HG03432 (cell line): ENCODE data around the gene IGFN1.

Source experiments
- ATAC-seq: cut with Tn5 transposase; IDR thresholded peaks from one replicate; pipeline ENCODE4 v1.9.1; 2021; ENCODE audit warnings: mild to moderate bottlenecking, moderate library complexity; ENCODE audit not compliant: unreplicated experiment

Gene IGFN1

DNA sequence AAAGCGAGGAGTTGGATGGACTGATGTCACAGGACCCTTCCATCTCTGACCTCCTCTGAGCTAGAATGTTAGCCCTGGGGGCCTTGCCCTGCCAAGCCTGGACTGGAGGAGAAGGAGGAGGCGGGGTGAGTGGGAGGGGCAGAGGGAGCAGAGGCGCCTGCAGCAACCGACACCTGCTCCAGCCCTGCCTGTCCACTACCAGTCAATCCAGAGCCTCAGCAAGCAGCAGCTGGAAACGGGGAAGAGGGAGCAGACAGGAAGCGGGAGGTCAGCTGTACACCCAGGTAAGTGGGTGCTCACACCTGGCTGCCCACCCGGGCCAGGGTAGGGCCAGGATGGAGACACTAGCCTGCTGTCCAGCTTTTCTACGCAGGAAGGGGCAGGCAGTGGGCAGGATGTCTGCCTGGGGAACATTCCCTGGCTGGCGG, at the start of gene IGFN1:
IGFN1 (plus strand) TSS at position 201 of the 428 bp plus-strand sequence. CDS start 2,470 bp downstream, outside the sequence.
- ATAC-seq, result no peak

DNA sequence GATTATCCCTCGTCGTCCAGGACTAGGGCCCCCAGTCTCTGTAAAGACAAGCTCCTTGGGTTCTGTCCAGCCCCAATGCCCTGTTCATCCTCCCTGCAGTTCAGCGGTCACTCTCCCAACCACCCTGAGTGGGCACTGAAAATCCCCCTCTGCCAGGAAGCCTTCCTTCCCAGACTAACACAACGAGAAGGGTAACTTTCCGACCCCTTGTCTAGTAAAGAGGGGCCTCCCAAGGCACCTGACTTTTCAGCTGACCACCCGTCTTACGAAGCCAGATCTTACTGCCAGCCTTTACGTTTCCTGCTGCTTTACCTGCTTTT, 49.7 kb upstream of the IGFN1 start:
- ATAC-seq, result no peak

DNA sequence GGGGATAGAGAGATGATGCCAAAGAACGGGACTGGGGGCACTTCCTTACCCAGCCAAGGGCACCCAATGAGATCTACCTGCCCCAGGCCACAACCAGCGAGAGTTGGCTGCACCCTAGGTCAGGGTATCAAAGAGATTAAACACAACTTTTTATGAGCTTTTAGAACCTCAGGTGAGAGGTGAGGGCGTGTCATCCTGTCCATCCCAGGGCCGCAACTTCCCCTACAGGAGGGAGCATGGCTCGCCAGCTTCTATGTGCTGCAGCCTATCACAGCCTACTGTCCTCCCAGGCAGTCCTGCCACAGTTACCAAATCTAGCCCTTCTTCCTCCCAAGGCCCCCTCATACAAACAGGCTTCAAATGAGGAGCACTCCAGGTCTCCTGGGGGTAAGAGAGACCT, 49.2 kb upstream of the IGFN1 start:
- no peak for ATAC-seq

DNA sequence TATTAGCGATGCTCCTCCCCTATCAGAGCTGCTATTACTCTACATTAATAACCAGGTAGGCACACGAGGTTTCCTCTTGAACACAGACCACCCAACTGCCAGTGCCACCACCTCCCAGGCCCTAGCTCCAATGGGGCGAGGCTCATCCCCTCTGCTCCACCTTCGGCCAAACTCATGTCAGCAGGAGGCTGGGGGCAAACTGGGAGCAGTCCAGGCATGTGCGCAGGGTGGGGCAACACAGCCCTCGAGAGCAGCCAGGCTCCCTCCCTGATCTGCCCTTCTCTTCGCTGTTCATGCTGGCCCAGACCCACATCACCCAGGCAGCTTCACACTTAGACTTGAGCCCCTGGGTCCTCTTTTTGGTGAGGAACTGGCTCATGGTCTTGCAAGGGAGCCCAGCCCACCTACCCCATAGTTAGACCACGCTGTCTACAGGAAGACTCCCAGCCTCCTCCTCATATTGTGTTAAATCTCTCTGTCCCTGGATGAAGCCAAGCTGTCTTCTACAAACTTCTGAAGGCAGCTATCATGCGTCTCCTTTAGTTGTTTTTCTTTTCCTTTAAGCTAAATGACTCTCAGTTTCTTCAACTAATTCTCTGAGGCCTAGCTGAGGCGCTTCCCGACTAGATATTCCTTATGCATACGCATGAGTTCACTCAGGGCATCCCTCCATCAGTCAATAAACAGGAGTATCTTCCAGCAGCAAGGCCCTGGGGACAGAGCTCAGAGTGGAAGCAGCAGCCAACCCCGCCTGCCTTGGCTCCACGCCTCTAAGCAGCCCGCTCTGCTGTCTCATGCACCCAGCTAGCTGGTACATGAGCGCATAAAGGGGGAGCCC, 48.4 kb upstream of the IGFN1 start:
- ATAC-seq, result no peak

DNA sequence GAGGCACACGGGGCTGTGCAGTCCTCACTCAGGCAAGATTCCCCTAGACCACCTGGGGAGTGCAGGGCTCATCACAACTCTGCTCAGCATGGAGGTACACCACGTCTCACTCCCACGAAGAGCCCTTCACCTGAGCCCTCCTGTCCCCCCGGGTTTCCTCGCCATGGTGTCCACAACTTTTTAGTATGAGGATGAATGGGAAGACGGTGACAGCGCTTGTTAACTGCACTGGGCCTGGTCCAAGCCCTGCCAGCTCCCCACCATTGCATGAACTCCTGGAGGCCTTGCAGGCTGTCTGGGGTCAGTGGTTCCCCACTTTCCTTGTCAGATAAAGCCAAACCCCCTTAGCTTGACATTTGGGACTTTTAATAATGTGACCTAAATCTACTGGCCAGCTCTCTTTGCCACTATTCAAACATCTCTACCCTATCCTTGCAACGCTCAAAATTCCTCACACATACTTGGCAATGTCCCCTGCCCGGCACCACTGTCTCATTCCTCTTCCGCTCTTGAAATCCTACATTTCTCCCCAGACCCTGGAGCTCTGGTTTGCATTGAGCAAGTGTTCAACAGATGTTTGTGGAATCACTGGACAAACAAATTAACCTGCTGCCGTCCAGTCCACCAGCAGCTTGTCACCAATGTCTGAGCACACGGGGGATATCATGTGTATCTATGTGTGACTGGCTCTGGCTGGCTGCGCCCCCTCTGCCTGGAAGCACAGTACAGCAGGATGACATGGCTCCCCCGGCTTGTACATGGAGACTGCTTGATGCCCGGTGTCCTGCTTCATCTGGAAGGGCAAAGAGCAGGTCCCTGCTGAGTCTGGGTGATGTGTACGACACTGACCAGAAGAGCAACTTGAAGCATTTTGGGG, 47.5 kb upstream of the IGFN1 start:
- no peak for ATAC-seq

DNA sequence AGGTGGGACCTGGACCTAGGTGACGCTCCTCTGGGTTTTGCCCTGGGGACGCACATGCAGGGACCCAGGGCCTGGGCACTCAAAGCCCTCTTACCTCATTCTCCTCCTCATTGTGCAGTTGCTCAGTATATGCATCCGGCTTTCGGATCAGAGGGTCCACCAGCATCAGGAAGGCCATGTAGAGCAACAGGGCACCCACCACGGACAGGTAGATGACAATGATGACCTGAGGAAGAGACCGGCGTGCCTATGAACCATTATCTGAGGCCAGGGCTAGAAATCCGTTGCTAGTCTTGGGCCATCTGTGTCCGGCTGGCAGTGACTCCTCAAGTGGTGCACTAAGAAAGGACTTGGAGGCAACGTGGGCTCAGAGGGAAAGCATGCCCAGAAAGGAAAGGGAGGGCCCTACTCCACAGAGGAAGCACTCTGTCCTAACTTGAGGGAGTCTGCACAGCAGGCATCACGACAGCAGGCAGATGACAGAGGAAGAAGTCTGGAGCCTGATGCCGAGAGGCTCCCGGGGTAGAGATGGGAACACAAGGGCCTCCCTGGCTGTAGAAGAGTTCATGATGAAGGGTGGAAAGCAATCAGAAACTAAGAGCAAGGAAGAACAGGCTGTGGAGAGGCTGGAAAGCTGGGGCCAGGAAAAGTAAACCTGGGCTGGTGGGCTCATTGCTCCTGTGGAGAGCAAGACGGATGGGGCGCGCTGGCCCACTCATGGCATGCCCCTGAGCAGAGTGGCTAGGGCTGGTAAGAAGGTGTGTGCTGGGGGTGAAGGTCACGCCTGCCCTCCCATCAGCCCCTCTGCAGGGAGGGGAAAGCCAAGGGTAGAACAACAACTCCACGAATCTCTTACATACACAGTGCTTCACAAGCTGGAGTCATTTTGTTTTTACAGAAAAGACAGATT, 46.6 kb upstream of the IGFN1 start:
- ATAC-seq, result no peak

DNA sequence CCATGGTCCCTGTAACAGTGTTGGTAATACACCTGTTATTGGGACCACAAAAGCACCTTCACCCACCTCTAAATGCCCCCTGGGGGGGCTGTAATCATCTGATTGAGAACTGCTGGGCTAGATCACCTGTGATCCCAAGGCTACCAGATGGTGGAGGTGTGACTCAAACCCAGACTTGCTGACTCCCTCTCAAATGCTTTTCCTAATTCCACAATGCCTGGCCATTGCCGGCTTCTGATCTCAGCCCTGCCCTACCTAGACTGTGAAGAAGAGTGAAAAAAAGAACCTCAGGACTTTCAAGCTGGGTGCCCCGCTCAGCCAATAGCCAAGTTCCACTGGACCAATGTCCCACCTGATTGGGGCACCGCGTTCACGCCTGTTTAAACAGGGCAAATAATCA, 45.9 kb upstream of the IGFN1 start:
- no peak for ATAC-seq

DNA sequence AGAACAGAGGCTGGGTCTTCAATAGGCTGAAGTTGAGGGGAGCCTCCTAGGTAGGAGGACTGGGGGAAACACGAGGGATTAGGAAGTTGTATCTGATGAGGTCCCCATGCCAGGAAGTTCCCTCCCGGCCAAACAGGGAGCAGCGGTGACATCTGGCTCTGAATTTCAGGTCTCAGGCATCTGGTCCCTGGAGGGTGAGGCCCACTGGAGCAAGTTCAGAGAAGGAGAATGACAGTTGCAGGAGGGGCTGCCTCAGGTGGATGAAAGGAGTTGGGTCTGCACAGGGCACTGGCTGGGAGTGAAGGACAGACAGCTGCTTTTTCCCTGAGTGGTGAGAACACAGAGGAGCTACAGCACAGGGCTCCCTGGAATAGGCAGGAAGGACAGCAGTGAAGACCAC, 45.5 kb upstream of the IGFN1 start:
- ATAC-seq, result no peak

DNA sequence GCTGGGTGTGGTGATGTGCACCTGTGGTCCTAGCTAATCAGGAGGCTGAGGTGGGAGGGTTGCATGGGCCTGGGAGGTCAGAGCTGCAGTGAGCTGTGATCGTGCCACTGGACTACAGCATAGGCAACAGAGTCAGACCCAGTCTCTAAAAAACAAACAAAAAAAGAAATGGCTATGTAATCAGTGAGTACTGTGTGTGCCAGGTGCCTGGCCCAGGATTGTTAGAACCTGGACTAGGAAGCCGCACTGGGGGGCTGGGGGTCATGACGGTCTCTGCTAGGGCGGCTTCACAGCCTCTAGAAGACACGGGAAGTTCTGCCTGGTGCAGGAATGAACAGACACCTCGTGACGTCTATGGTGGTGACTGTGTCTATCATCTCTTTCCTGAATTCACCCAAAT, 44.8 kb upstream of the IGFN1 start:
- no peak for ATAC-seq

DNA sequence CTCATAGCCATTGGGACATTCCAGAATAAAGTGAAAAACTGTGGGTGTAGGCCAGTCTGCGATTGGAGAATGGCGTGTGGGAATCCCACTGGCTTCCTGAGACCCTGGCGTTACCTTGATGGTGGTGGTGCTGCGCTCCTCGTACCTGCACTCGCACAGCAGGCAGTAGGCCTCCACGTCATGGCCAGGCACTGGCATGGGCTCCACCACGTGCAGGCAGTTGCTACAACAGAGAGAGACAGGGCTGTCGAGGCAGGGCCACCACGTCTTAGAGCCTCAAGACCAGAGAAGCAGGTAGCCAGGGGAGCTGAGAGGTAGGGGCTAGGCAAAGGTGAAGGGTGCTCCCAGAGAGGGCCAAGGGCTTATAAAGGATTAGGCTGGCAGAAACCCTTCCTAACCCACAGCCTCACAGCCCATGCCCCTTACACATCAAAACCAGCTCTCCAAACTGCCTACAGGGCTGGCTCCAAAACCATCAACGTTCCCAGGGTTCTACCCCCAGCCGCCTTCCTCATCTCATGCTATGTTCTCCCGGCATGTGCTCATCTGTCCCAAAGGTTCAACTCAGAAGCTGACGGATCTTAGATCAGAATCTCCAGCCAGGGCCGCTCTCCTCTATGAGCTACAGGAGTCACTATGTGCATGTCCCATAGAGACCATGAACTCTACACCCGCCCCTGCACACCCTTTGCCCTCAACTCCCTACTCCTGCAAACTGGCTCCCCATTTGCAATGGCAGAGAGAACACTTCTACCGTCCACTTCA, 43.8 kb upstream of the IGFN1 start:
- no peak for ATAC-seq

DNA sequence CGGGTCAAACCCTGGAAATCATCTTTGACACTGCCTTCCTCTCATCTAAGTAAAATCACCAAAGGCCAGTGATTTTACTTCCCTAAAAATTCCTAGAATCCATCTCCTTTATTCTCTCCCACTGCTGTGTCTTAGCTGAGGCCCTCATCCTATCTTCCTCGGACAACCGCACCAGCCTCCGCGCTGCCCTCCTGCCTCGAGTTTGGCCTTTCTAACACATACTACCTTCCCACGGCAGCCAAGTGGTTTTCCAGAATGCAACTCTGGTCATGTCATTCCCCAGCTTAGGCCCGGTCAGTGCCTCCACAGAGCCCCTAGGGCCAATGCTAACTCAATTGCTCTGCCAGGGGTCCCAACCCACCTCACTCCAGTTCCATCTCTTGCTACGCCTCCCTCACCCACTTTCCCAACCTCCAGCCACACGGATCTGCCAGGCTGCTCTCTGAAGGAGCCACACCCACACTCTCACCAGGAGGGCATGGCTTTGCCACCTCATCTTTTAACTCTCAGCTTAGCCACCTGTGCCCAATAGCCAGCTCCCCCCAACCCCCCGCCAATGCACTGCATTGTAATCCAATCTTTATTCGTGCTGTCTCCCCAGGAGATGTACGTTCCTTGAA, 43.1 kb upstream of the IGFN1 start:
- no peak for ATAC-seq

DNA sequence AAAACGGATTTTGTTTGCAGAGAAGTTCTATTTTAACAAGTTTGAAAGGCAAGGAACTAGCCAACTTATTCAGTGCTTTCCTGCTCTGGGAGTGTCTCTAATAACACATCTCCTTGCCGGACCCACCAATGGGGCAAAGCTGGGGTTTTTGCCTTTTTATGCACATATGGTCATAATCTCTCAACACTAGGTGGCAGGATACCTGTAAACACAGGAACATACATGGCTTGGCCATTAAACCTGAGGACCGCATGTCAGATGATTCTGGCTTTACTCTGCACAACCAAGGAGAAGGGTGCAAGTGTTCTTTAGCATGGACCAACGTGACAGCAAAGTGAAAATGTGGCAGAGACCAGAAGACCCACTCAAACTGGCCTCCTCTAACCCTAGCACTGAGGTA, 41.2 kb upstream of the IGFN1 start:
- ATAC-seq, result no peak

DNA sequence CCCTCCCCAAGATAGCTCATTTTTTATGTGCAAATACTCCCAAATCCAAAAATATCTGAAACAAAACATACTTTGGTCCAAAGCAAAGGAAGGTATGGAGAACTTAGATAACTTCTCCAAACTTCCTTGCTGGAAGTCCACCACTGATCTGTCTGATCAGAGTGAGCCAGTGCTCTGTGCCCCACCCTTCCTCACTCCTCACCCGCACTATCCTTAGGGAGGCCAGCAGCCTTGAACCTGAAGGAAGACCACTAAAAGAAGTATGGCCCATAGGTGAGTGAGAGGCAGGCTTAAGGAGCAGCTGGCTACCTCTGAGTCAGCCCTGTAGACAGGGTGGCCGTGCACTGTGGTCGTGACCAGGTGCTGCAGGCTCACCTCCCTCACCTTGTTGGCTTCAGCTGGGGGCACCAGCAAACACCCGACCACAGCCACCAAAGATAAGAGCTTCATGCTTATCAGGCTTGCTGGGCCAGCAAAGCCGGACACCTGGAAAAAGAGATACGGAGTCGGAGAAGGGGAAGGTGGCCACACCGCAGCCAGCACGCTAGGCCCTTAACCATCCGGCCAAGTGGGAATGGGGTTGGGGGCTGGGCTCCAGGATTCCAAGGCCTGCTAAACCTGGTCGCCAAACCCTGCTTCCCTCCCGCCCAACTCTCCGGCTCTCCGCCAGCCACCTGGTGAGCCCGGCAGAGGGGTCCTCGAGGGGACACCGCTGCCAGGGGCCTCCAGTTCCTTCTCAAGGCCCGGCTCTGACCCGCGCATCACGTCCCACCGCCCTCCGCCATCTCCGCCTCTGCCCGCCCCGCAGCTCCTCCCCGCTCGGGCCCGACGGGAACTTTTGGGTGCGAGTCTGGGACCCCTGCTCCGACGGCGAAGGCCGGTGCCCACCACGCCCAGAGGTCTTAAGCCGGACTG, 36.9 kb upstream of the IGFN1 start:
- ATAC-seq, result peak; percentile 82

DNA sequence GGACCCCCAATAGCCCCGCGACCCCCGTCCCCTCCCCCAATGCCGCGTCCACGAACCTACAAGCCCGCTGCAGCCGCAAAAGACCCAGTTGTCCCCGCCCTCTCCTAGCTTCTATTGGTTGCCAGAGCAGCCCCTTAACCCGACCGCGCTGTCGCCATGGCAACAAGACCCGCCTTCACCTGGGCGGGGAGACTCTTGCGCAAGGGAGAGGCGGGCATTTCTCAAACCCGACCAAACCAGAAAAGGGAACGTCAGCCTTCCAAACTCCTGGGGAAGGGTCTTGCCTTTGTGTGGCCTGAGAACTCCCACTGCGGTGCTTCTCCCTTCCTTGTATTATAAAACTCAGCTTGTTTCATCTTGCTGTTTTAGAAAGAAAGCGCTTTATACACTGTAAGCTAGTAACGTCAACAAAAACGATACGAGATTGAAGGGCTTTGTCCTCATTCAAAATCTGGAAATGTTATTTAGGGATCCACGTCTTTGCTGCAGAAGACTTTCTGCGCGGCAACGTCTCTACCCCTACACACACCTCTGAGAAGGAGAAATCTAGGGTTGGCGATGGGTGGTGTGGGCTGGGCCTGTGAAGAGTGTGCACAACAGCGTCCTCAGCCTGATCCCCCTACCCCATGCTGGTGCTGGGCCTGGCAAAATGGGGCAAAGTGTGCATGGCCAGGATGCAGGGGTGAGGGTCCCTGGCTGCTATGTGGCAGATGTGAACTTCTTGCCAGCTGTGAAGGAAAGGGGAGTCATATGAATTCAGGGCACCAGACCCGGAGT, 36.0 kb upstream of the IGFN1 start, which contains the start of gene TMEM9:
TMEM9 (minus strand) TSS at position 86 of the 777 bp plus-strand sequence. CDS start 551 bp downstream, outside the sequence.
- peak; percentile 97 for ATAC-seq

DNA sequence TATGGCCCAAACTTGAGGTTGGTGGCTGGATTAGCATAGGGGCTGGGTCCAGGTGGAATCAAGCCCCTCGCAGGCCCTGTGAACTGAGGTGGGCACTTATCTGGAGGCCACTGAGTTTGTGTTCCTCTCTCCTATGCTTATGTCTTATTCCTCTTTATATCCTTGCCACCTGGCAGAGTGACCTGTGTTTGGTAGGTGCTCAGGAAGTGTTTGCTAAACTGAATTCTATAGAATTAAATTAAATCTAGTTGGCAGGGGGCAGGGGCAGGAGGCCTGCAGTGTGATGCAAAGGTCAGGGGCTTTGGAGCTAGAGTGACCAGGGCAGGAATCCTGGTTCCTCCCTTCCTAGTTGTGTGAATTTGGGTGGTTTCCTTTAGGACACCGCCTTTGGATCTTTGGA, 35.3 kb upstream of the IGFN1 start:
- no peak for ATAC-seq

DNA sequence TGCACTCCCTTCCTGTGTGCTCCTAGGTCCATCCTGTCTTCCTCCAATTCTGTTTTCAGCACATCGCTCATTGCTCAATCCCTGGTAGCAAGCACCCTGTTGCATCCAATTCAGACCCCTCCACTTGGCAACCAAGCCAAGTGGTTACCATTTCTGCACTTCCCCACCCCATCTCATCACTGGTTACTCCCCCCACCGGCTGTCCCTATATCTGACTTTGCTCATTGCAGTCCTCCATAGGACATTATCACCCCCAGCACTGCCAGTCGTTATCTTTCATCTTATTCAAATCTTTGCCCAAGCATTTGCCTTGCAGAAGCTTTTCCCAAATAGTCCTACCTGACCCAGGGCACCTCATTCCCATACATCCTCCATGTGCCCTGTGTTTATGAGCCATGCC, 34.3 kb upstream of the IGFN1 start:
- no peak for ATAC-seq

DNA sequence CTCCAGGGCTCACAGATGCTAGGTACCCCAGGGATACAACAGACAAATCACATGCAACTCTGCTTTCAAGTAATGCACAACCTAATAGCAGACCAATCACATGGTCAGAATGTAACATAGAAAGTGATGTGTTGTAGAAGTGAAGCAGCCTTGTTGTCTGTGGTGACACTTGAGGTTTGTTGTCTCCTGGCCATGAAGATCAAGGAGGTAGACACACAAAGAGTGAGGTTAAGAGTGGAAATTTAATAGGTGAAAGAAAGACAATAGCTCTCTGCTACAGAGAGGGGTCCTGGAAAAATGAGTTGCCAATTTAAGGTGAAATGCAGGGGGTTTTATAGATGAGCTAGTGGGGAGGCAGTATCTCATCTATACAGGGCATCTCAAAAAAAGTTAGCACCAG, 33.8 kb upstream of the IGFN1 start:
- no peak for ATAC-seq

DNA sequence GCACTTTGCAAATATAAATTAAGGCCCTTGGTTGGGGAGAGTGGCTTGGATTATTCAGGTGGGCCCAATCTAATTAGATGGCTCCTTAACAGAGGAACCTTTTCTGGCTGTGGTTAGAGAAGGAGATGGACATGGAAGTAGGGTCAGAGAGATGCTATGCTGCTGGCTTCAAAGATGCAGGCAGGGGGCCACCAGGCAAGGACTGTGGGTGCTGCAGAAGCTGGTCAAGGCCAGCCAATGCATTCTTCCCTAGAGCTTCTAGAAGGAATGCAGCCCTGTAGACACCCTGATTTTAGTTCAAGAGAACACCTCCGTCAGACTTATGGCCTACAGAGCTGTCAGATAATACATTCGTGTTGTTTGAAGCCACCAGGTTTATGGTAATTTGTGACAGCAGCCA, 32.7 kb upstream of the IGFN1 start:
- ATAC-seq, result no peak
